Hypothalamus (tissue), 51 donors: Measurements from ENCODE around the gene CEP112.

Experiments
- DNase-seq, 51 donors: peaks; one replicate each; lab custom pipeline; 2025; lab: John Stamatoyannopoulos, UW

The CEP112 gene

GRCh38 chr17:65587534-65588180 is 604.3 kb downstream of the CEP112 start:
- DNase-seq = no peak

- DNase-seq = no peak
Measured at GRCh38 chr17:65586899-65587298, 605.0 kb downstream of the CEP112 start.
